Measurements from ENCODE around the gene BCL2L11. TPM values are rescaled to one million over a fixed set of nuclear protein-coding genes. Genes with fewer than 3 reads are reported as not detected.

Gene BCL2L11
- total and polyA plus RNA-seq, 2 experiments from 2014 or later: 10.6 to 22.5 TPM

GRCh38 chr2:111101592-111101991, 19.1 kb upstream of the BCL2L11 start (continued):
- TF ChIP-seq ZNF462 (CRISPR knock-in tag; IDR thresholded peaks at IDR 0.05) (no peak), POLR2AphosphoS5 (IDR thresholded peaks at IDR 0.05; ENCODE audit: low read depth) (no peak), REST (IDR thresholded peaks at IDR 0.05; ENCODE audit: unreplicated experiment) (no peak), ZNF114 (CRISPR knock-in tag; IDR thresholded peaks at IDR 0.05) (no peak), STAT1 (IDR thresholded peaks at IDR 0.05; ENCODE audit: unreplicated experiment) (no peak), NANOG (IDR thresholded peaks at IDR 0.05; ENCODE audit: borderline replicate concordance) (no peak), EZH2 (IDR thresholded peaks at IDR 0.05; ENCODE audit: low read depth, unreplicated experiment) (no peak), ZNF331 (CRISPR knock-in tag; IDR thresholded peaks at IDR 0.05; ENCODE audit: low read depth) (no peak), ETS1 (IDR thresholded peaks at IDR 0.05) (no peak), EZH2phosphoT487 (IDR thresholded peaks at IDR 0.05; ENCODE audit: unreplicated experiment) (no peak), CREB1 (CRISPR knock-in tag; IDR thresholded peaks at IDR 0.05; ENCODE audit: low read depth) (no peak), JUNB (IDR thresholded peaks at IDR 0.05; ENCODE audit: unreplicated experiment) (no peak)
